Mammary epithelial cell (primary cell): Measurements from ENCODE around the gene GPRC6A.

Experiments used
- CTCF ChIP-seq, 2 donors: IDR thresholded peaks in 1 of 2; conservative IDR thresholded peaks in 1 of 2; 2 replicates each; pipeline ENCODE4 v1.5.1; 2011 to 2012; ENCODE audit warnings: inconsistent platforms in 2 of 2, low read length in 2 of 2, mild to moderate bottlenecking in 2 of 2, control low read depth in 1 of 2, low read depth in 1 of 2; ENCODE audit not compliant: insufficient read depth in 1 of 2; ENCODE audit errors: extremely low read depth in 1 of 2
- EZH2 ChIP-seq: IDR thresholded peaks from 2 replicates; pipeline ENCODE4 v1.6.1; 2012; ENCODE audit warnings: low read length, inconsistent platforms, borderline replicate concordance

- TF ChIP-seq CTCF (conservative IDR thresholded peaks at IDR 0.05 in 1 of 2, IDR thresholded peaks at IDR 0.05 in 1 of 2; ENCODE audit: extremely low read depth in 1 of 2, insufficient read depth in 1 of 2, low read depth in 1 of 2, low read length in 2 of 2) (no peak), EZH2 (no peak)
Observed at GRCh38 chr6:116801971-116802370, 26.9 kb downstream of the GPRC6A start.
